Keratinocyte (primary cell): ENCODE measurements around the gene OR4C5. TPM values are rescaled to one million over a fixed set of nuclear protein-coding genes. Genes with fewer than 3 reads are reported as not detected.
"Not testable (repeated sequence)": the region's sequence is repeated elsewhere in the genome, so short reads cannot be mapped to it uniquely, and the experiment has no call there.

Experiments
- DNase-seq: peaks from one replicate; pipeline ENCODE4 v3.0.0-alpha.2; 2011; ENCODE audit warnings: low read depth, missing footprints, low spot score
- FAIRE-seq: peaks from 2 replicates; lab custom pipeline; 2011; peaks lifted over from hg19 to GRCh38; lab: Jason Lieb, UNC
- H2AFZ ChIP-seq: 2 replicates; pipeline ENCODE4 v1.6.0; 2012; ENCODE audit warnings: low read length, control low read depth, inconsistent platforms; ENCODE audit not compliant: control insufficient read depth
- H3K27ac ChIP-seq: 2 replicates; pipeline ENCODE4 v1.5.1; 2011; ENCODE audit warnings: low read length; ENCODE audit not compliant: control insufficient read depth, insufficient read depth
- H3K27me3 ChIP-seq: 3 replicates; pipeline ENCODE4 v1.6.0; 2011; ENCODE audit warnings: low read length; ENCODE audit not compliant: control insufficient read depth, insufficient read depth; ENCODE audit errors: extremely low read depth
- H3K36me3 ChIP-seq, 2 experiments: 2 replicates in 1 of 2; 3 replicates in 1 of 2; pipeline ENCODE4 v1.5.1; 2011; ENCODE audit warnings: low read length in 2 of 2, mild to moderate bottlenecking in 1 of 2; ENCODE audit not compliant: control insufficient read depth in 2 of 2, insufficient read depth in 2 of 2; ENCODE audit errors: extremely low read depth in 1 of 2
- H3K4me1 ChIP-seq: 3 replicates; pipeline ENCODE4 v1.5.1; 2011; ENCODE audit warnings: low read length; ENCODE audit not compliant: control insufficient read depth, insufficient read depth; ENCODE audit errors: extremely low read depth
- H3K4me2 ChIP-seq: 3 replicates; pipeline ENCODE4 v1.6.0; 2011; ENCODE audit warnings: low read depth, low read length; ENCODE audit not compliant: control insufficient read depth, insufficient read depth; ENCODE audit errors: extremely low read depth
- H3K4me3 ChIP-seq, 3 experiments: fragments of 200-600 bp in 1 of 3; sonication (generic) in 1 of 3; 2 replicates in 2 of 3; 3 replicates in 1 of 3; pipeline ENCODE4 v1.5.1; 2011 to 2016; ENCODE audit warnings: low read length in 3 of 3, mild to moderate bottlenecking in 3 of 3, control low read depth in 2 of 3, inconsistent platforms in 1 of 3, low read depth in 1 of 3, mixed read lengths in 1 of 3, mixed run types in 1 of 3, moderate library complexity in 1 of 3; ENCODE audit not compliant: control insufficient read depth in 2 of 3, insufficient read depth in 2 of 3; ENCODE audit errors: extremely low read depth in 1 of 3
- H3K79me2 ChIP-seq: 2 replicates; pipeline ENCODE4 v1.6.0; 2012; ENCODE audit warnings: low read length; ENCODE audit not compliant: control insufficient read depth, insufficient read depth
- H3K9ac ChIP-seq: 3 replicates; pipeline ENCODE4 v1.6.0; 2011; ENCODE audit warnings: low read length; ENCODE audit not compliant: control insufficient read depth, insufficient read depth; ENCODE audit errors: extremely low read depth
- H3K9me1 ChIP-seq: 3 replicates; pipeline ENCODE4 v1.6.0; 2011; ENCODE audit warnings: low read length; ENCODE audit not compliant: control insufficient read depth, insufficient read depth; ENCODE audit errors: extremely low read depth
- H3K9me3 ChIP-seq: 2 replicates; pipeline ENCODE4 v1.5.1; 2012; ENCODE audit warnings: low read depth, low read length; ENCODE audit not compliant: control insufficient read depth
- H4K20me1 ChIP-seq: 3 replicates; pipeline ENCODE4 v1.6.0; 2011; ENCODE audit warnings: low read length; ENCODE audit not compliant: control insufficient read depth, insufficient read depth; ENCODE audit errors: extremely low read depth
- CTCF ChIP-seq, 3 experiments: IDR thresholded peaks in 1 of 3; conservative IDR thresholded peaks in 1 of 3; optimal IDR thresholded peaks in 1 of 3; 2 replicates in 2 of 3; 3 replicates in 1 of 3; pipeline versions ENCODE3 to v1.5.1; 2011; ENCODE audit warnings: low read length in 3 of 3, mild to moderate bottlenecking in 3 of 3, moderate library complexity in 2 of 3, control low read depth in 1 of 3, inconsistent platforms in 1 of 3; ENCODE audit not compliant: insufficient read depth in 2 of 3; ENCODE audit errors: extremely low read depth in 1 of 3
- EZH2 ChIP-seq: IDR thresholded peaks from one replicate; pipeline ENCODE4 v1.6.1; 2012; ENCODE audit warnings: inconsistent platforms, mild to moderate bottlenecking, low read length, moderate library complexity
- dilution Hi-C: fragments of 300-500 bp; cut with MboI; formaldehyde crosslinking; loops from one replicate; pipeline ENCODE4 v1.7.0; 2020; ENCODE audit warnings: low sequenced_read_pairs; ENCODE audit not compliant: extremely low pct_ligation_motif_present
- polyA plus RNA-seq, 5 experiments: library from polyadenylated mRNA; depleted of rRNA in 3 of 5; stranded (reverse) in 3 of 5; stranded (forward) in 1 of 5; unstranded in 1 of 5; fragments of >200 nt; gene quantifications; 1 replicate in 1 of 5; 2 replicates in 3 of 5; 3 replicates in 1 of 5; pipeline versions ENCODE4 v1.2.1 to v1.2.3, GENCODE V29; 2011 to 2012; ENCODE audit warnings: missing spikeins in 2 of 5, low read depth in 1 of 5, low replicate concordance in 1 of 5

The OR4C5 gene
- polyA plus RNA-seq, 1 donor (not counting 4 experiments of a cell fraction or from before 2014, with no cell fraction given) = not detected

DNA sequence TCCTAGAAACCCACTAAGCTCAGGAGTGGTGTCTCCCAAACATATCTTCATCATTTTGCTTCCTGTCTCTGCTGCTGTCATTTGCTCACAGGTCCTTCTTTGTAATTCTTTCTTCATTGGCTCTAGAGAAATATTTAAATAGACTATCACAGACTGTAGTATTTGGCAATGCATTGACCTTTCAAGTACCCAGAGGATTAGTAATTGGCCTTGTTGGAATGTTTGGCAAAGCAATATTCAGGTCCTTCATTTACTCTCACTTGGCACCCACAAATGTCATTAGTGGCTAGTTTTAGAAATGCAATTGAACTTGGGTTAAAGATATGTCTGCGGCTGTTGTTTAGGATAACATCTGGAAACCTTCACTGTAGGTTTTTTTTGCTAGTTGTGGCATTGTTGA, 11.6 kb downstream of the OR4C5 start:
- H3K27ac ChIP-seq = no peak overlapping the region
- TF ChIP-seq CTCF (optimal IDR thresholded peaks at IDR 0.05 in 1 of 3, IDR thresholded peaks at IDR 0.05 in 1 of 3, conservative IDR thresholded peaks at IDR 0.05 in 1 of 3; ENCODE audit: extremely low read depth in 1 of 3, insufficient read depth in 2 of 3, low read length in 3 of 3) = no peak
- TF ChIP-seq EZH2 = no peak
- no peaks in the 10 kb centered on the region for H4K20me1 ChIP-seq
- H3K27me3 ChIP-seq = no peaks in the 10 kb centered on the region
- H3K79me2 ChIP-seq = no peaks in the 10 kb centered on the region
- no peak for DNase-seq
- no peaks in the 10 kb centered on the region for H3K4me1 ChIP-seq
- H3K4me2 ChIP-seq = no peak overlapping the region
- no peak overlapping the region for H3K4me3 ChIP-seq
- FAIRE-seq = no peak
- H3K9ac ChIP-seq = no peak overlapping the region
- no peaks in the 10 kb centered on the region for H3K36me3 ChIP-seq
- dilution Hi-C loops = no loop called here
- no peaks in the 10 kb centered on the region for H3K9me1 ChIP-seq
- peaks cover 2% of the 10 kb centered on the region for H3K9me3 ChIP-seq
- H2AFZ ChIP-seq = no peak overlapping the region

DNA sequence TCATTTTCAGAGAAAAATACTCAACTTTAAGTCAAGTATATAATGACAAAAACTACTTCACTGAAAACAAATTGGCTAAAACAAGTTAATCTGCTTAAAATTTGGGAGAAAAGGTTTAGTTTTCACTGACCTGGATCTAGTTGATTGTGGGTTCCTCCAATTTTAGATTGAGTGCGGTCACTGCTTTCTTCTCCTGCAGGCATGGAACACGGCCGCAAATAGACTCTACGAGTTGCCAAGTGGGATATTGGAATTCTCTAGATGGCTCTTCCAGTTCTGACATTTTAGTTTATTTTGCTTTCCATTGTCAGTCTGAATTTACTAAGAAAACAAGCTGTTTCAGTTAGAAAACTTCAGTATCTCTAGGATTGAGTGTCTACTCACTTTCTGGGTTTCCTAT, 12.3 kb downstream of the OR4C5 start:
- DNase-seq = no peak
- Histone ChIP-seq H3K27ac (no peak overlapping the region), H2AFZ (no peak overlapping the region), H3K4me3 (no peak overlapping the region), H3K9me3 (peaks cover 2% of the 10 kb centered on the region), H3K9ac (no peak overlapping the region), H4K20me1 (no peaks in the 10 kb centered on the region), H3K4me2 (no peak overlapping the region), H3K36me3 (no peaks in the 10 kb centered on the region), H3K9me1 (no peaks in the 10 kb centered on the region), H3K4me1 (no peaks in the 10 kb centered on the region), H3K79me2 (no peaks in the 10 kb centered on the region), H3K27me3 (no peaks in the 10 kb centered on the region)
- no peak for TF ChIP-seq EZH2
- no peak for TF ChIP-seq CTCF (optimal IDR thresholded peaks at IDR 0.05 in 1 of 3, IDR thresholded peaks at IDR 0.05 in 1 of 3, conservative IDR thresholded peaks at IDR 0.05 in 1 of 3; ENCODE audit: extremely low read depth in 1 of 3, insufficient read depth in 2 of 3, low read length in 3 of 3)
- no peak for FAIRE-seq
- dilution Hi-C loops = no loop called here

DNA sequence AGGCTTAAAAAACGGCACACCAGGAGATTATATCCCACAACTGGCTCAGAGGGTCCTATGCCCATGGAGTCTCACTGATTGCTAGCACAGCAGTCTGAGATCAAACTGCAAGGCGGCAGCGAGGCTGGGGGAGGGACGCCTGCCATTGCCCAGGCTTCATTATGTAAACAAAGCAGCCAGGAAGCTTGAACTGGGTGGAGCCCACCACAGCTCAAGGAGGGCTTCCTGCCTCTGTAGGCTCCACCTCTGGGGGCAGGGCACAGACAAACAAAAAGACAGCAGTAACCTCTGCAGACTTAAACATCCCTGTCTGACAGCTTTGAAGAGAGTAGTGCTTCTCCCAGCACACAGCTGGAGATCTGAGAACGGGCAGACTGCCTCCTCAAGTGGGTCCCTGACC, 20.0 kb downstream of the OR4C5 start:
- H2AFZ ChIP-seq, DNase-seq, H3K4me1 ChIP-seq, H3K9me1 ChIP-seq, H3K36me3 ChIP-seq, H3K27ac ChIP-seq, H3K4me3 ChIP-seq, H3K4me2 ChIP-seq, dilution Hi-C loops, H3K79me2 ChIP-seq, H4K20me1 ChIP-seq, H3K9ac ChIP-seq, FAIRE-seq, H3K27me3 ChIP-seq, H3K9me3 ChIP-seq: not testable (repeated sequence)

DNA sequence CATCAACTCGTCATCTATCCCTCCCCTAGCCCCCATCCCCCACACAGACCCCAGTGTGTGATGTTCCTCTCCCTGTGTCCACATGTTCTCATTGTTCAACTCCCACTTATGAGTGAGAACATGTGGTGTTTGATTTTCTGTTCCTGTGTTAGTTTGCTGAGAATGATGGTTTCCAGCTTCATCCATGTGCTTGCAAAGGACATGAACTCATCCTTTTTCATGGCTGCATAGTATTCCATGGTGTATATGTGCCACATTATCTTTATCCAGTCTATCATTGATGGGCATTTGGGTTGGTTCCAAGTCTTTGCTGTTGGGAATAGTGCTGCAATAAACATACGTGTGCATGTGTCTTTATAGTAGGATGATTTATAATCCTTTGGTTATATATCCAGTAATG, 23.8 kb downstream of the OR4C5 start:
- H2AFZ ChIP-seq, H3K4me3 ChIP-seq, dilution Hi-C loops, H3K9me1 ChIP-seq, H3K4me1 ChIP-seq, H3K27me3 ChIP-seq, DNase-seq, H3K36me3 ChIP-seq, H4K20me1 ChIP-seq, H3K9ac ChIP-seq, H3K9me3 ChIP-seq, H3K79me2 ChIP-seq, FAIRE-seq, H3K4me2 ChIP-seq, H3K27ac ChIP-seq: not testable (repeated sequence)
